ENCODE data around the gene FOXR1.

Gene FOXR1

GRCh38 chr11:119030329-119031047 is 58.9 kb downstream of the FOXR1 start, which contains the start of gene SLC37A4:
SLC37A4 (minus strand) TSS chr11:119030877.
- Histone ChIP-seq H3K4me1 (ENCODE audit: control insufficient read depth, low read depth, low read length) (no peaks in the 10 kb centered on the region), H3K9ac (ENCODE audit: low read length) (peak within 1 kb of the TSS; percentile 88), H3K4me3 (ENCODE audit: low read length) (peak within 1 kb of the TSS; percentile 86), H3K36me3 (ENCODE audit: control insufficient read depth, low read depth, low read length) (peaks cover 16% of the 10 kb centered on the region), H3K9me3 (ENCODE audit: control insufficient read depth, low read depth, low read length) (no peaks in the 10 kb centered on the region), H3K27me3 (ENCODE audit: control insufficient read depth, insufficient read depth, low read length) (no peaks in the 10 kb centered on the region), H3K27ac (ENCODE audit: low read length) (peak within 1 kb of the TSS; percentile 40)

All from iPS-18a (cell line).